GM19043 (cell line): ENCODE data around the gene BHLHE40.

ENCODE experiments used
- ATAC-seq: cut with Tn5 transposase; IDR thresholded peaks from one replicate; pipeline ENCODE4 v1.9.1; 2021; ENCODE audit warnings: low read depth; ENCODE audit not compliant: unreplicated experiment

The BHLHE40 gene

GRCh38 chr3:4979428-4980228 is at the start of gene BHLHE40:
Gene BHLHE40, plus strand, starts transcription at chr3:4979437. Its CDS starts 282 bp downstream, at chr3:4979719.
- ATAC-seq = no peak

- no peak for ATAC-seq
Measured at GRCh38 chr3:4930501-4930900, 48.7 kb upstream of the BHLHE40 start.

- no peak for ATAC-seq
Measured at GRCh38 chr3:4934050-4934449, 45.2 kb upstream of the BHLHE40 start.

- peak; percentile 80 for ATAC-seq
Measured at GRCh38 chr3:4935347-4935746, 43.9 kb upstream of the BHLHE40 start.

- no peak for ATAC-seq
Measured at GRCh38 chr3:4936982-4937614, 42.1 kb upstream of the BHLHE40 start.

- no peak for ATAC-seq
Measured at GRCh38 chr3:4938281-4938982, 40.8 kb upstream of the BHLHE40 start.

- no peak for ATAC-seq
Measured at GRCh38 chr3:4939276-4939675, 40.0 kb upstream of the BHLHE40 start.

GRCh38 chr3:4940985-4941384 is 38.3 kb upstream of the BHLHE40 start:
- ATAC-seq = no peak

- ATAC-seq = no peak
Measured at GRCh38 chr3:4943549-4943948, 35.7 kb upstream of the BHLHE40 start.

GRCh38 chr3:4945324-4945723 is 33.9 kb upstream of the BHLHE40 start:
- ATAC-seq = no peak

- no peak for ATAC-seq
Measured at GRCh38 chr3:4947028-4947427, 32.2 kb upstream of the BHLHE40 start.

GRCh38 chr3:4948395-4948794 is 30.8 kb upstream of the BHLHE40 start:
- ATAC-seq = no peak

GRCh38 chr3:4949004-4949403 is 30.2 kb upstream of the BHLHE40 start:
- no peak for ATAC-seq

- ATAC-seq = no peak
Measured at GRCh38 chr3:4949659-4950058, 29.6 kb upstream of the BHLHE40 start.

GRCh38 chr3:4950351-4950784 is 28.9 kb upstream of the BHLHE40 start:
- no peak for ATAC-seq

- no peak for ATAC-seq
Measured at GRCh38 chr3:4950948-4951347, 28.3 kb upstream of the BHLHE40 start.

GRCh38 chr3:4953119-4953518 is 26.1 kb upstream of the BHLHE40 start:
- no peak for ATAC-seq

- ATAC-seq = no peak
Measured at GRCh38 chr3:4954256-4955000, 24.8 kb upstream of the BHLHE40 start.

GRCh38 chr3:4956099-4956498 is 23.1 kb upstream of the BHLHE40 start:
- ATAC-seq = no peak

GRCh38 chr3:4956738-4957137 is 22.5 kb upstream of the BHLHE40 start:
- no peak for ATAC-seq

GRCh38 chr3:4957978-4958377 is 21.3 kb upstream of the BHLHE40 start:
- ATAC-seq = no peak
